ENCODE data around the gene LRRN4.

DNA sequence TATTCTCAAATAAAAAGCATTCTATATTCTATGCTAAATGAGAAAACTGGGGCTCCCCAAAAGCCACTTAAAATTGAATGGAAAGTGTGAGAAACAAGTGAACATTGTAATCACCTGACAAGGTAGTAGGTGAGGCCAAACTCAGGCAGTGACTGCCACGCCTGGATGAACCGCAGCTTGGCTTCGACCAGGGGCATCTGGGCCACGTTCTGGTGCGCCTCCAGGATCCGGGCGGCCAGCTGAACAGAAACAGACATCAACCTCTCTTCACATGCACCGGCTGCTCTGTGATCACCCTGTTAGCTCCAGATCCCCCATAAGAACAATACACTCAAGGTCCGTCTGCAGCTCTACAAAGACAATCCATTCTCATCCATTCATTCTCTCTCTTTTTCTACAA, 30.1 kb upstream of the LRRN4 start:
- TF ChIP-seq POLR2AphosphoS5 (IDR thresholded peaks at IDR 0.05) (no peak), EP300 (IDR thresholded peaks at IDR 0.05) (no peak), POLR2A (IDR thresholded peaks at IDR 0.05) (no peak)
- TF ChIP-seq, protein P1, sequence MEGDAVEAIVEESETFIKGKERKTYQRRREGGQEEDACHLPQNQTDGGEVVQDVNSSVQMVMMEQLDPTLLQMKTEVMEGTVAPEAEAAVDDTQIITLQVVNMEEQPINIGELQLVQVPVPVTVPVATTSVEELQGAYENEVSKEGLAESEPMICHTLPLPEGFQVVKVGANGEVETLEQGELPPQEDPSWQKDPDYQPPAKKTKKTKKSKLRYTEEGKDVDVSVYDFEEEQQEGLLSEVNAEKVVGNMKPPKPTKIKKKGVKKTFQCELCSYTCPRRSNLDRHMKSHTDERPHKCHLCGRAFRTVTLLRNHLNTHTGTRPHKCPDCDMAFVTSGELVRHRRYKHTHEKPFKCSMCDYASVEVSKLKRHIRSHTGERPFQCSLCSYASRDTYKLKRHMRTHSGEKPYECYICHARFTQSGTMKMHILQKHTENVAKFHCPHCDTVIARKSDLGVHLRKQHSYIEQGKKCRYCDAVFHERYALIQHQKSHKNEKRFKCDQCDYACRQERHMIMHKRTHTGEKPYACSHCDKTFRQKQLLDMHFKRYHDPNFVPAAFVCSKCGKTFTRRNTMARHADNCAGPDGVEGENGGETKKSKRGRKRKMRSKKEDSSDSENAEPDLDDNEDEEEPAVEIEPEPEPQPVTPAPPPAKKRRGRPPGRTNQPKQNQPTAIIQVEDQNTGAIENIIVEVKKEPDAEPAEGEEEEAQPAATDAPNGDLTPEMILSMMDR (IDR thresholded peaks at IDR 0.05): no peak
